NCI-H1048 (cell line): Measurements from ENCODE around the gene KCNMB4.

Experiments used
- DNase-seq: peaks from one replicate; lab custom pipeline; 2025; lab: John Stamatoyannopoulos, UW

The KCNMB4 gene

DNA sequence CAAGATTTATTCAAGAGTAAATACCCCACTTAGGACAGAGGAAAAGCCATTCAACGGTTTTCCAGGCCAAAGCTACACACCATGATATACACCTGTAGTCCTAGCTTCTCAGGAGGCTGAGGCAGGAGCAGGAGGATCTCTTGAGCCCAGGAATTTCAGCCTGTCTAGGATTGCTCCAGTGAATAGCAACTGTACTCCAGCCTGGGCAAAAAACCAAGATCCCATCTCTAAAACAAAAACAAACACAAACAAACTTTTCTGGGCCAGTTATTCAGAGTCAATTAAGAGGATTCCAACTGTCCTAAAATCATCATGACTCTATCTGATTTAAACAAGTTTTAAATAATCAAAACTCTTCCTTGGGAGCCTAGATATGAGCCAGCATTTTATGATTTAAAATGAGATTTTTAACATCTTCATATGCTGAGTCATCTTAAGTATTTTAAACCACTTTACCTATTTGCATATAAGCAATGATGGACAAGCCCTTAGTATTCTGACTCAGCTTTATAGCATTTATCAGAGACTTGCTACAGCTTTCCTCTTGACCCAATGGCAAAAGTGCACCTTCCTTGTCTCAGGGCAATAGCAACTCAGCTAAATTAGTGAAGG is 77.1 kb downstream of the KCNMB4 start:
- no peak for DNase-seq

DNA sequence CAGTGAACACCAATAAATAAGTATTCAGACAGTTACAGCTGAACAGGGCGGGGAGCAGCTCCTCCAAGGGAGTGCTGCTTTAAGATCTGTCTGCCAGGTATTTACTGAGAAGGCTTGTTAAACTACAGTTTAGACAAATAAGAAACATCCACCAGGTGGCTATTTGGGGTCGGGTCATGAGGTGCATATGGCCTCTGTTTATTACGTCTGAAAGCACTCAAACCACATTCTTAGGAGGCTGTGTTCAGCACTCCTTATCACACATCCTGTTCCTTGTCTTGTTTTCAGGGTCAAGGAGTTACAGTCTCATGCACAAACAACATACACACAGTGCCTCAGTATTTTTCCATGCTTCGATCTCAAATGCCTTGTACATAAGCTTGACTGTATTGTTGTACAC is 78.8 kb downstream of the KCNMB4 start:
- no peak for DNase-seq

DNA sequence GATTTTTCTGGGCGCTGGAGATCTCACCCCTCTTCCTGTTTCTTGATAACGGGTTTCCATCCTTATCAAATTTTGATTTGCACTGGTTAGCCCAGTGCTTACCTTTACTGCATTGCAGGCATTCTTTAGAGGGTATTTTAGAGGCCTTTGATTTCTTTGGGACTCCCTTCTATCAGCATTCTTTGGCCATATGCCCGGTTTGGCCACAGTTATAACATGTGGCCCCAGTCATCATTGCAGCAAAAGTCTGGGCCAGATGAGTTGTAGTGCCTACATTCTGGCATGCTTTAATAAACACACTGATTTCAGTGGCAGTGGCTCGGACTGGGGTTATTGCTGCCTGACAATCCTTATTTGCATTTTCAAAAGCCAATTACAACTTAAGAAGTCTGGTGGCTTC is 82.3 kb downstream of the KCNMB4 start:
- DNase-seq: no peak

DNA sequence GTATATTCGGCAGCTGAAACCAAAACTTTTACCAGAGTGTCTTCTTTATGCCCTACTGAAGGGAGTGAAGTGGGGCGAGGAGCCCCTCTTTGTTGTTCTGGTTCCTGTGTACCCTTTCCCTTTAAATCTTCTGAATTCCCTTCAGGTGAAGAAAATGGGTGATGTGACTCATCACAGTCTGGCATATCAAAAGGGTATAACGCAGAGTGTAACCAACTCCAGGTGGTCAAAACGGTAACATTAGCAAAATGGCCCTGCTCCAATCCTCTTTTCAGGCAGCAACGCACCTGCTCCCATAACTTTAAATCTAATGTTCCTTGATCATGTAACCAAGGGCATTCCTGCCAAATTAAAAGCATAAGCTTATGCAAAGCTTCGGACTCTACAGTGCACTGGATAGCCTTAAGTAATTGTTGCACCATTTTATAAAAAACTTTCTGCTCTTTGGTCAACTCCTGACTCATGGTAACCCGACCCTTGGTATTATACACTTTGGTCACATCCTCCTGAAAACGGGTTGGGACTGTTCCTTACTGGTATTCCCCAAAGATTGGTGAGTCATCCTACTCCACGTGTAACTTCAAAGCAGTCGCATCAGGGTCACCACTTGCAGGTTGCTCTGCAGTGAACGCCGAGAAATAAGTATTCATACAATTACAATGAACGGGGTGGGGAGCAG is 83.1 kb downstream of the KCNMB4 start:
- DNase-seq: no peak

DNA sequence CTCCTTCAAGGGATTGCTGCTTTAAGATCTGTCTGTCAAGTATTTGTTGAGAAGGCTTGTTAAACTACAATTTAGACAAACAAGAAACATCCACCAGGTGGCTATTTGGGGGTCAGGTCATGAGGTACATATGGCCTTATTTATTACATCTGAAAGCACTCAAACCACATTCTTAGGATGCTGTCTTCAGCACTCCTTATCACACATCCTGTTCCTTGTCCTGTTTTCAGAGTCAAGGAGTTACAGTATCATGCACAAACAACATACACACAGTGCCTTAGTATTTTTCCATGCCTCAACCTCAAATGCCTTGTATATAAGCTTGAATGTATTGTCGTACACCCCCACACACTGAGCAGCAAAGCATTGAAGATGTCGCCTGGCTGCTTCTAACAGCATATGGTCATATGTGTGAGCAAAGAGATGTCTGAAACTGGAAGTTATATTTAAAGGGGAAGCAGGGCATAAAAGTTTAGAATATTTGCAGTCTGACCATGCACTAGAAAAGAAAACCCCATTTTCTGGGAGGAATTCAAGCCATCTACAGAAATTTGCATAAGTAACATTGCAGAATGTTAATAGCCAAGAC is 83.8 kb downstream of the KCNMB4 start:
- no peak for DNase-seq

DNA sequence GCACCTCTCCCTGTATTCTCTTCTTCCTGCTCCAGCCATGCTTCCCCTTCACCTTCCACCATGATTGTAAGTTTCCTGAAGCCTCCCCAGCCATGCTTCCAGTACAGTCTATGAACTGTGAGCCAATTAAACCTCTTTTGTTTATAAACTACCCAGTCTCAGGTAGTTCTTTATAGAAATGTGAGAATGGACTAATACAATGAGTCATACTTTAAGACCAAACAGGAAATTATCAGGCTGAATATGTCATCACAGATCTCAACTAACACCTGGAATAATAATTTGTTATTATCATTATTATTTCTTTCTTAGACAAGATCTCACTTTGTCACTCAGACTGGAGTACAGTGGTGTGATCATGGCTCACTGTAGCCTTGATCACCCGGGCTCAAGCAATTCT is 85.4 kb downstream of the KCNMB4 start:
- no peak for DNase-seq

DNA sequence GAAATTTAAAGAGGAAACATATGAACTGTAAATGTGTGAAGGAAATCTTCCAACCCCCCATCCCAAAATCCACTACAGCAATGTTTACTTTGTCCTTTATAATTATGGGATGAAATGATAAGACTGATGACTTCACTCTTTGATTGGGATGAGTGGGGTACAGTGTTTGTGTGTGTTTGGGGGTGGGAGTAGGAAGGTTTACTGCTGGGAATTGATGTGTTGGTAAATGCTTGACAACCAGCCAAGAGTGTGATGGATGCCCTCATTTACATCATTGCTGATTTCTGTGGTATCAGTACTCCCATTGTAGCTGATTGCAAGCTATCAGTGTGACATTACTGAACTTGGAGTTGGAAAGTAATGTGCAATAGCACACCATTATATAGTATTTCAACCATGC is 90.9 kb downstream of the KCNMB4 start:
- no peak for DNase-seq

DNA sequence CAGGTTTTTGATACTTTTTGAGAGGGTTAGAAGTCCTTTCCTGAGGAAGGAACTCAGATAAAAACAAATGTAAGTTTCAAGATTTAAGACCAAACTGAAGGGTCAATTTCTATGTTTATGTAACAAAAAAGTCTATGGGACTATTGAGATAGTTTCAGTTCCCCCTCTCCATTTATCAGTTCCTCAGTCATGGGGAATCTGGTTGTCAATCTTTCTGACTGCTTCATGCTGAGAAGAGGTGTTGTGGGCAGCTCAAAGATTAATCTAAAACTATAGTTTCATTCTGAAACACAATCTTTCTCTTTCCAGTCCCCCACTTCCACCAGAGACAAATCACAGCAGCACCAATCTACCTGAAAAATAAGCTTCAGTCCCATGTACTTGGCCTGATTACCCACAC is 93.7 kb downstream of the KCNMB4 start:
- no peak for DNase-seq

DNA sequence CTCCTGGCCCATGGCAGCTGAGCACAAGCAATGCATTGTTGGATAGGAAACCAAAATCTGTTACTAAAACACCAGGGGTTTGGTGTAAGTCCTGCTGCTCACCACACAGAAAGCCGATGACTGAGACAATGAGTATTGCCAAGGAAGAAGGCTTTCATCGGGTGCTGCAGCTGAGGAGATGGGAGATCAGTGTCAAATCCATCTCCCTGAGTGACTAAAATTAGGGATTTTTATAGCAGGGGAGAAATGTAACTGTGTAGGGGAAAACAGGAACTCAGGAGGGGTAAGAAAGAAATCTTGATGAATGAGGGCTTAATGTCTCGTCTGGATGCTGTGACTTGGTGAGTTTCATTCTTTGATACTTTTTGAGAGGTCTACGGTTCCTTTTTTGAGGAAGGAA is 97.9 kb downstream of the KCNMB4 start:
- no peak for DNase-seq

DNA sequence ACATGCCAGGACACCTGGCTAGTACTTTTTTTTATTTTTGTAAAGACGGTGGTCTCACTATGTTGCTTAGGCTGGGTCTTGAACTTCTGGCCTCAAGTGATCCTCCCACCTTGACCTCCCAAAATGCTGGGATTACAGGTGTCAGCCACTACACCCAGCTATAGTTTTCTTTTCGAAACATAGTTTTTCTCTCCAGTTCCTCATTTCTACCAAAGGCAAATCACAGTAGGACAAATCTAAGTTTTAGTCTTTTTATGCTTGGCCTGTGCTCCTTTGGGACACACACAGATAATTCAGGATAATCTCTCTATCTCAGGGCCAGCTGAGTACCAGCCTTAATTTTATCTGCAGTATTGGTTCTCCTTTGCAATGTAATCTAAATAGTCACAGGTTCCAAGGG is 100.7 kb downstream of the KCNMB4 start:
- DNase-seq: no peak

DNA sequence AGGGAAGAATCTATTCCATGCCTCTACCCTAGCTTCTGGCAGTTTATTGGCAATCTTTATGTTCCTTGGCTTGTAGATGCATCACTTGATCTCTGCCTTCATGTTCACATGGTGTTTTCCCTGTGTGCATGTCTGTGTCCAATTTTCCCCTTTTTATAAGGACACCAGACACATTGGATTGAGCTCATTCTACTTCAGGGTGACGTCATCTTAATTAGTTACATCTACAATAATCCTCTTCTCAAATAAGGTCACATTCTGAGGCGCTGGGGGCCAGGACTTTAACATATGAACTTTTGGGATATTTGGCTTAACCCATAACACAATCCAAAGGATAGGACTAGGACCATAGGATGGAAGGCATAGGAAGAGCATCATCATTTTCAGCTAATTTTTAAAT is 101.4 kb downstream of the KCNMB4 start:
- no peak for DNase-seq

DNA sequence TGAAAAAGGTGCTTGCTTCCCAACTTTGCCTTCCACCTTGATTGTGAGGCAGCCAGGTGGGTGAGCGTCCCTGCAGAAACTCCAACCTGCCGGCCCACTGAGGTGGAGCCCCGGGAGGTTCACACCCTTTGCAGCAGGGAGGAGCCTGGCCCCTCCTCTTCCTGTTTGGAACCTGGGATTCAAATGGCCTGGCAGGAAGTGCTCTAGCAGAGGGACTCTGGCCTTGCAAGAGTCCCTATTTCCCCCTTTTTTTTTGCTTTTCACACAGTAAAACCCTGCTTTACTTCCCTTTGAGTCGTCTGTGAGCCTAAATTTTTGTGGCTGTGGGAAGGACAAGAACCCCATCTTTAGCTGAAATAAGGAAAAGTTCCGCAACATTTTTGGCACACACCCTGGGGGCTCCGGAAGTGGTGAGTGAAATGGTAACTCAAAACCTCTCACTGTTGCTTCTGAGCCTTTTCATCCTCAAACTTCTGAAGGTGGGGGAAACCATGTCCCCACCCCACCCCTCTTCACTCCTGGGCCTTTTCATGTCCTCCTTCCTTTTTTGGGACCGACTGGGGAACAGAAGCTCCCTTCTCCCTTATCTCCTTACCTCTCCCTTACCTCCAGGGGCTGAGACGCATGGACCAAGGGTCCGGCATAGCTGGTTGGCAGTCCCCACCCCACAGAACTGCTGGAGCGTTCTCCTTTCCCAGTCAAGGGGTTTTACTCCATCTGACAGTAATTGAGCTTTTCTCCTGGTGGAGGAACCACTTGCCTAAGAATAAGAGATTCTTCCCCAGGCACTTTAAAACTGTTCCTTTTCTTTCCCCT is 102.0 kb downstream of the KCNMB4 start:
- no peak for DNase-seq

DNA sequence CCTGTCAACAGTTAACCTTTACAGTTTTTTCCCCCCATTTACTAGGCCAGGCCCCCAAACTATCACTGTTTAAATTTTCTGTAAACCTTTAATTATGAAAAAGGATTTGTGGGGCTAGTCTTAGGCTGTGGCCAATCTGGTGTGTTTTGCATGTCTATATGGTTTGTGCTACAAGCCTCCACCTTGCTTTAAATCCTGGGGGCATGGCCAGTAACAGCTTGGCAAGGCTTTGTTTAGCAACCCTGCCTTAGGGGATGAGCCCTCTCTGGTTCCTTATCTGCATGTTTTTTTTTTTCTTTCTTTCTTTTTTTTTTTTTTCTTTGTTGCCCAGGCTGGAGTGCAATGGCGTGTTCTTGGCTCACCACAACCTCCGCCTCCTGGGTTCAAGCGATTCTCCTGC is 102.7 kb downstream of the KCNMB4 start:
- DNase-seq: no peak

DNA sequence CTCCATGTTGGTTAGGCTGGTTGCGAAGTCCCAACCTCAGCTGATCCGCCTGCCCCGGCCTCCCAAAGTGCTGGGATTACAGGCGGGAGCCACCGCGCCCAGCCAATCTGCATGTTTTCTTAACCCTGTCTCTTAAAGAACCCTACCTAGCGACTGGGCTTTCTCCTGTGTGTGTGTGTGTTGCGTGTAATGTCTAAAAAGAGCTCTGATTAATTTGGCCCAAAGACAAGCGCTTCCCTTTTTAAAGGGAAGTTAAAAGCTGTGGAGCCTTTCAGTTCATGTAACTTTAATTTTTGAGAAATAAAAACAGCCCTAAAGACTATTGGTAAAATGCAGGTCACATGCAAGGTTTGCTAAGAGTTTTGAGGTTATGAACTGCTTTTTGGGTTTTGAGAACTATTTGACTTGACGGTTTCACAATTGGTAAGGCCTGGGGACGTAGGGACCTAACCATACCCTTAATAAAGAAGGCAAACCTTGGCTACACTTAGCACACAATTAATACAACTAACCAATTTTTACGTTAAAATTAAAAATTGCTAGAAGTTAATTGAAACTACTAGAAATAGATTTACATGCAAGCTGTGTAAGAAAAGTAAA is 103.2 kb downstream of the KCNMB4 start:
- no peak for DNase-seq

DNA sequence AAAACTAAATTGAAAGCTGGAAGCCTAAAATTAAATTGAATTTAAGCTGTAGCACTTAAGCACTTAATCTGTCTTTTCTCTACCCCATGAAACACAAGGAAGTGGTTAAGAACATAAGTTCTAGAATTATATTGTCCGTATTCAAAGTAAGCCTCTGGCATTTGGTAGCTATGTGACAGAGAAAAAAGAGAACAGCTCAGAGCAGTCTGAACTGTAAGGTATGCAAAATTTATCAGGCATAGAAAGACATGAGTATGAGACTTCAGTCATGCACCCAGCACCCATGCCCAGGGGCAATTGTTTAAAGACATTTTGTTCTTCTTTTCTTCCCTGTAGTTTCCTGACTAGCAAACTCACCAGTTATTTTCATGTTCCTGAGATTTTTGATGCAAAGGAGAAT is 116.7 kb downstream of the KCNMB4 start:
- no peak for DNase-seq
